Activated T-helper 1 cell treated with anti-CD3 and anti-CD28 coated beads, Interleukin-12 subunit alpha, Interleukin-12 subunit beta, Interleukin-2, Interleukin-4 antibody, amounts not matched to agents 30 ng/mL and 10 ng/mL and 1 ng/mL, durations not matched to agents 14 hours and 24 hours and 36 hours (primary cell): ENCODE results near the gene OSTC. TPM values are rescaled to one million over a fixed set of nuclear protein-coding genes. Genes with fewer than 3 reads are reported as not detected.
A peak's percentile ranks its signal among the peaks of the same experiment; 100 is the strongest.

Experiments used
- DNase-seq: peaks from one replicate; pipeline ENCODE4 v3.0.0; 2021; ENCODE audit warnings: low spot score
- H3K27ac Mint-ChIP-seq: one replicate; pipeline ENCODE4 v1.8.0; 2021; ENCODE audit warnings: mild to moderate bottlenecking, mixed read lengths
- H3K27me3 Mint-ChIP-seq: one replicate; pipeline ENCODE4 v1.8.0; 2022; ENCODE audit warnings: mild to moderate bottlenecking, moderate library complexity, mixed read lengths; ENCODE audit not compliant: insufficient read depth
- H3K36me3 Mint-ChIP-seq: one replicate; pipeline ENCODE4 v1.8.0; 2021; ENCODE audit warnings: low read depth, mixed read lengths
- H3K4me1 Mint-ChIP-seq: one replicate; pipeline ENCODE4 v1.8.0; 2021; ENCODE audit warnings: low read depth, mixed read lengths
- H3K4me3 Mint-ChIP-seq: one replicate; pipeline ENCODE4 v1.8.0; 2021; ENCODE audit warnings: mild to moderate bottlenecking, moderate library complexity, mixed read lengths
- H3K9me3 Mint-ChIP-seq: one replicate; pipeline ENCODE4 v1.8.0; 2021; ENCODE audit warnings: mixed read lengths
- intact Hi-C: fragments of 100-400 bp; cut with micrococcal nuclease; formaldehyde crosslinking; loops from one replicate; pipeline ENCODE4 v1.15.1; 2024
- total RNA-seq: library from RNA; stranded (reverse); gene quantifications from 2 replicates; pipeline ENCODE4 v1.2.3, GENCODE V29; 2022

The OSTC gene
- total RNA-seq, 1 donor from 2014 or later = 96.1 TPM

DNA sequence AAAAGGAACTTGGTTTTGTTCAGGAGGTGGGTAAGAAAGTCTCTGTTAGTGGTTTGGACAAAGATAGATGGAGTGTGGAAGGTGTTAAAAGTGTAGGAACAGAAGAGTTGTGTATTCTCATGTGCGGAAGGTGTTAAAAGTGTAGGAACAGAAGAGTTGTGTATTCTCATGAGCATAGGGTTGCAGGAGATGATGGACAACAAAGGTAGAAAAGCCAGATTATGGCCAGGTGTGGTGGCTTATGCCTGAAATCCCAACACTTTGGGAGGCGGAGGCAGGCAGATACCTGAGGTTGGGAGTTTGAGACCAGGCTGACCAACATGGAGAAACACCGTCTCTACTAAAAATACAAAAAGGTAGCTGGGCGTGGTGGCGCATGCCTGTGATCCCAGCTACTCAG lies 27.6 kb upstream of the OSTC start:
- peaks cover 59% of the 10 kb centered on the region for H3K36me3 Mint-ChIP-seq
- intact Hi-C loops = loop anchor here (5.0 to 10.0 kb wide), 4 partner anchors 86 to 1572 kb away; partner anchors contain the start of genes CYP2U1 and ELOVL6
- H3K27ac Mint-ChIP-seq = peak overlapping the region; percentile 45
- peak overlapping the region; percentile 98 for H3K4me3 Mint-ChIP-seq
- H3K27me3 Mint-ChIP-seq = no peaks in the 10 kb centered on the region
- no peaks in the 10 kb centered on the region for H3K9me3 Mint-ChIP-seq
- peaks cover 43% of the 10 kb centered on the region for H3K4me1 Mint-ChIP-seq
- DNase-seq = no peak

- peak overlapping the region; percentile 35 for H3K27ac Mint-ChIP-seq
These were observed 25.9 kb upstream of the OSTC start for GRCh38 chr4:108624263-108625056.

DNA sequence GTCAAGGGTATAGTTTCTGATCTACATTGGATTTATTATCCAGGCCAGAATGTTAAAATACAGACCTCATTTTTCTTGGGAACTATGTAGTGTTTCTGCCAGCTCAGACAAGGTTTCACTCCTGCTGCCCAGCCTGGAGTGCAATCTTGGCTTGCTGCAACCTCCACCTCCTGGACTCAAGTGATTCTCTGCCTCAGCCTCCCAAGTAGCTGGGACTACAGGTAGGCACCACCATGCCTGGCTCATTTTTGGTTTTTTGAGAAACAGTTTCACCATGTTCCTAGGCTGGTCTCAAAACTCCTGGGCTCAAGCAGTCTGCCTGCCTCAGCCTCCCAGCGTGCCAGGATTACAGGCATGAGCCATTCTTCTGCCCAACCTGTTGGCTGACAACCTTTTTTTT lies 24.3 kb upstream of the OSTC start:
- no peak for DNase-seq
- Mint-ChIP-seq H3K4me3 (no peak overlapping the region), H3K9me3 (no peaks in the 10 kb centered on the region), H3K36me3 (peaks cover 70% of the 10 kb centered on the region), H3K27ac (no peak overlapping the region), H3K27me3 (no peaks in the 10 kb centered on the region), H3K4me1 (peaks cover 24% of the 10 kb centered on the region)
- intact Hi-C loops = loop anchor here (10.0 kb wide), 1 partner anchor 1569 kb away; the partner anchor contains the start of gene ELOVL6

More at GRCh38 chr4:108624263-108625056, 25.9 kb upstream of the OSTC start:
- no peaks in the 10 kb centered on the region for H3K27me3 Mint-ChIP-seq
- peaks cover 64% of the 10 kb centered on the region for H3K36me3 Mint-ChIP-seq
- intact Hi-C loops = loop anchor here (5.0 to 10.0 kb wide), 4 partner anchors 87 to 1570 kb away; partner anchors contain the start of genes CYP2U1 and ELOVL6
- peak overlapping the region; percentile 71 for H3K4me3 Mint-ChIP-seq
- H3K4me1 Mint-ChIP-seq = peaks cover 34% of the 10 kb centered on the region
- H3K9me3 Mint-ChIP-seq = no peaks in the 10 kb centered on the region
- DNase-seq = no peak

DNA sequence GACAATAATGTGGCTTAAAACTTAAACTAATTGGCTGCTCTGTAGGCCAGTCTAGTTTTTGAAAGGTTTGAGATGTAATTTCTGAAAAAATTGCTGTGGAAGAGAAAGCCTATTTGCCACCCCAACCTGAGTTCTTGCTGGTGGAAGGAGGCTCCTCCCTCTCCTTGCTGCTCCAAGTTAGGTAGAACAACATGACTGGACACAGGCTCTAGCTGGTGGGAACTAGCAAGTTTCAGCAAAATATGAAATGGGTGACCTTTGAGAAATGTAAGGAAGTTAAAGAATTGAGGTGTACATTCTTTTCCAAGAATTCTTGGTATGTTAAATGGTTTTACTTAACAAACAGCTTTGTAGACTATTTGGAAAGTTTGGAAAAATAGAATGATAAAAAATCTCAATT lies 22.0 kb upstream of the OSTC start:
- Mint-ChIP-seq H3K27me3 (no peaks in the 10 kb centered on the region), H3K9me3 (no peaks in the 10 kb centered on the region), H3K36me3 (peaks cover 58% of the 10 kb centered on the region), H3K27ac (no peak overlapping the region), H3K4me1 (peaks cover 13% of the 10 kb centered on the region), H3K4me3 (no peak overlapping the region)
- intact Hi-C loops = loop anchor here (10.0 kb wide), 1 partner anchor 1566 kb away; the partner anchor contains the start of gene ELOVL6
- DNase-seq = no peak

GRCh38 chr4:108635070-108635655 lies 15.2 kb upstream of the OSTC start:
- Mint-ChIP-seq H3K4me3 (no peak overlapping the region), H3K4me1 (no peaks in the 10 kb centered on the region), H3K36me3 (peaks cover 32% of the 10 kb centered on the region), H3K27ac (no peak overlapping the region), H3K27me3 (no peaks in the 10 kb centered on the region), H3K9me3 (no peaks in the 10 kb centered on the region)
- no peak for DNase-seq
- intact Hi-C loops = no loop called here

GRCh38 chr4:108636246-108636645 lies 14.2 kb upstream of the OSTC start:
- Mint-ChIP-seq H3K4me1 (no peaks in the 10 kb centered on the region), H3K27ac (no peak overlapping the region), H3K4me3 (no peak overlapping the region), H3K27me3 (no peaks in the 10 kb centered on the region), H3K9me3 (no peaks in the 10 kb centered on the region), H3K36me3 (peaks cover 29% of the 10 kb centered on the region)
- no peak for DNase-seq
- intact Hi-C loops = no loop called here

DNA sequence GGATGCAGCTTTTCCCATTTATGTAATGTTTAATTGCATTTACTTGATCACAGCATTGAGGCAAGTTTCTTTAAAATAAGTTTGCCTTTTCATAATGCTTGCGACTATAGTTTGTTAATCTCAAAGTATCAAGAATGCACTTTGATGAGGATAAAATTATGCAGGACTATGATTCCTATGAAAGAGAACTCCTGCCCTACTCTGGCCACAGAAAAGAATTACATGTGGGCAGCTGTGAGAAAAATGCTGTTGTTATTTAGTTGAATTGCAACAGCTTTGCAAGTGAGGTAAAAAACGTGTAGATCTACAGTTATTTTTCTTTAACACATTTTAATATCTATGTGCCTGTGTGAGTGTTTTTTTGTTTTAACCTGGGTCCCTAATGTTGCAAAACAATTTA lies 12.5 kb upstream of the OSTC start:
- Mint-ChIP-seq H3K4me1 (no peaks in the 10 kb centered on the region), H3K27me3 (no peaks in the 10 kb centered on the region), H3K27ac (no peak overlapping the region), H3K4me3 (no peak overlapping the region), H3K36me3 (peaks cover 25% of the 10 kb centered on the region), H3K9me3 (no peaks in the 10 kb centered on the region)
- no peak for DNase-seq
- intact Hi-C loops = no loop called here

- H3K4me3 Mint-ChIP-seq = no peak overlapping the region
- no peak for DNase-seq
- H3K27ac Mint-ChIP-seq = no peak overlapping the region
- H3K36me3 Mint-ChIP-seq = peaks cover 12% of the 10 kb centered on the region
- no peaks in the 10 kb centered on the region for H3K9me3 Mint-ChIP-seq
- intact Hi-C loops = no loop called here
- H3K4me1 Mint-ChIP-seq = peaks cover 9% of the 10 kb centered on the region
- no peaks in the 10 kb centered on the region for H3K27me3 Mint-ChIP-seq
These were observed 6.2 kb upstream of the OSTC start for GRCh38 chr4:108644237-108644636.

DNA sequence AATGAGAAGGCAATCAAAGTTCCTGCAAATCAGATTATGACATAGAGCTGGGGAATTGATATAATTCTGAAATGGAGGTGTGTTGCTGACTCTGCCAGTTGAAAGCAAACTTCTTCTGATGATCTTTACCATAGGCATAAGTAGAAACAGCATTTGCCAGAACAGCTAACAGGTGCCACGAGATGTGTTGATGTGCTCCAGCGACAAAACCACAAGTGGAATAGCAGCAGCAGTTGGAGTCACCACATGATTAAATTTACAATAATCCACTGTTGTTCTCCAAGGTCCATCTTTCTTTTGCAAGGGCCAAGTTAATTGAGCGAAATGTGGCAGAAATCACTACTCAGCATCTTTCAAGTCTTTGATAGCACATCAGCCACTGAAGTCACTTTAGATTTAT lies 3.7 kb upstream of the OSTC start:
- Mint-ChIP-seq H3K27me3 (no peaks in the 10 kb centered on the region), H3K36me3 (peaks cover 6% of the 10 kb centered on the region), H3K9me3 (no peaks in the 10 kb centered on the region), H3K4me3 (no peak overlapping the region), H3K4me1 (peaks cover 30% of the 10 kb centered on the region), H3K27ac (no peak overlapping the region)
- intact Hi-C loops = no loop called here
- DNase-seq = no peak

- peaks cover 18% of the 10 kb centered on the region for H3K36me3 Mint-ChIP-seq
- DNase-seq = no peak
- H3K27me3 Mint-ChIP-seq = no peaks in the 10 kb centered on the region
- no peaks in the 10 kb centered on the region for H3K9me3 Mint-ChIP-seq
- intact Hi-C loops = loop anchor here (1.0 to 10.0 kb wide), 7 partner anchors 30 to 1167 kb away; partner anchors contain the start of genes HADH, MCUB, PAPSS1 and RPL34
- H3K4me1 Mint-ChIP-seq = peaks cover 39% of the 10 kb centered on the region
- H3K27ac Mint-ChIP-seq = peak overlapping the region; percentile 93
- peak overlapping the region; percentile 85 for H3K4me3 Mint-ChIP-seq
These were observed 562 bp upstream of the OSTC start for GRCh38 chr4:108649863-108650211.

GRCh38 chr4:108651014-108651791 lies 804 bp downstream of the OSTC start:
- peak overlapping the region; percentile 93 for H3K27ac Mint-ChIP-seq
- no peaks in the 10 kb centered on the region for H3K9me3 Mint-ChIP-seq
- peak overlapping the region; percentile 99 for H3K4me3 Mint-ChIP-seq
- no peak for DNase-seq
- peaks cover 39% of the 10 kb centered on the region for H3K4me1 Mint-ChIP-seq
- H3K27me3 Mint-ChIP-seq = no peaks in the 10 kb centered on the region
- peaks cover 17% of the 10 kb centered on the region for H3K36me3 Mint-ChIP-seq
- intact Hi-C loops = loop anchor here (2.0 to 10.0 kb wide), 3 partner anchors 754 to 1166 kb away; partner anchors contain the start of gene MCUB

DNA sequence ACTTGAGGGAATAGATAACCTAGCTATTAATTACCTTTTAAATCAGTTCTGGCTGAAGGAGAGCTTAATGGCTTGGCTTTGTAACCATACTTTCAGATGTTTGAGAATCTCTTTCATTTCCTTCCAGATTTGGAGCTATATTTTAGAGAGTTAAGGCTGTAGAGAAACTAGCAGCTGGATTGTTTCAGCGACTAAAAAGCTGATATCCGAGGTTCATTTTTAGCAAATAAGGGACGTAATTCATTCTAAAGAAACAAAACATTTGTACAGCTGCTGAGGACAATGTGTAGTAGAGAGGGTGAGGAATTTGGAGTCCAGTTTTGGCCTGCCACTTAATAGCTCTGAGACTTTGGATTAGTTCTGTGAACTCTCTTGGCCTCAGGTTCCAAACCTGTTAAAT lies 12.2 kb downstream of the OSTC start:
- Mint-ChIP-seq H3K27me3 (no peaks in the 10 kb centered on the region), H3K27ac (no peak overlapping the region), H3K4me3 (no peak overlapping the region), H3K9me3 (no peaks in the 10 kb centered on the region), H3K4me1 (peaks cover 5% of the 10 kb centered on the region), H3K36me3 (peaks cover 30% of the 10 kb centered on the region)
- no peak for DNase-seq
- intact Hi-C loops = no loop called here
